ENCODE results near the gene TFF2. TPM values are rescaled to one million over a fixed set of nuclear protein-coding genes. Genes with fewer than 3 reads are reported as not detected.

TFF2 gene
- total RNA-seq, 2 donors from 2014 or later, result not detected

DNA sequence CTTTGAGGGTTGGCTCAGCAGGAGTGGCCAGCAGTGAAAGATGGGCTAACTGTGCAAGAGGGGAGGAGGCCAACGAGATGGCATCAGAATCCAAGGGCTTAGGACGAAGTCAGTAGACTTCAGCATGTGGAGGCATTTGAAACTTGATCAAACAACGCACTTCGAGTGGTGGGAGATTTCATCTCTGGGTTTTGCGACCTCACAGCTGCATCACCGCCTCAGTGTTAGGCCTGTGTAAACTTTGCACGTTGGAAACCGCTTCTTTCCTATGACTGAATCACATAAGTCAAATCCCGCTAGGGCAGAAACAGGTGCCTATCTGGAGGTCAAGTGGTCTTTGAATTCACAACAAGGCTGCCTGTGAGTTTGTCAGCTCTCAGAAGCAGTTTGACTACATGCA is 53.4 kb downstream of the TFF2 start:
- Mint-ChIP-seq H3K27me3 (ENCODE audit: low read depth) (no peaks in the 10 kb centered on the region), H3K4me1 (ENCODE audit: low read depth) (peaks cover 11% of the 10 kb centered on the region), H3K9me3 (no peaks in the 10 kb centered on the region), H3K27ac (no peak overlapping the region), H3K4me3 (no peak overlapping the region), H3K36me3 (ENCODE audit: insufficient read depth in 2 of 2) (peaks cover 0 to 7% of the 10 kb centered on the region in 2 donors)
- no peak for DNase-seq
- no peak for ATAC-seq (replicated peaks in 1 of 2)

DNA sequence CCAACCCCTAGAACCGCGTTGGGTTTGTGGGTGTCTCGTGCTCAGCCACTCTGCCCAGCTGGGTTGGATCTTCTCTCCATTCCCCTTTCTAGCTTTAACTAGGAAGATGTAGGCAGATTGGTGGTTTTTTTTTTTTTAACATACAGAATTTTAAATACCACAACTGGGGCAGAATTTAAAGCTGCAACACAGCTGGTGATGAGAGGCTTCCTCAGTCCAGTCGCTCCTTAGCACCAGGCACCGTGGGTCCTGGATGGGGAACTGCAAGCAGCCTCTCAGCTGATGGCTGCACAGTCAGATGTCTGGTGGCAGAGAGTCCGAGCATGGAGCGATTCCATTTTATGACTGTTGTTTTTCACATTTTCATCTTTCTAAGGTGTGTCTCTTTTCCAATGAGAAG is 54.3 kb downstream of the TFF2 start:
- DNase-seq (no peak), ATAC-seq (replicated peaks in 1 of 2) (no peak)
- H3K4me3 Mint-ChIP-seq, result no peak overlapping the region
- peaks cover 11% of the 10 kb centered on the region for H3K4me1 Mint-ChIP-seq (ENCODE audit: low read depth)
- no peak overlapping the region for H3K27ac Mint-ChIP-seq
- H3K27me3 Mint-ChIP-seq (ENCODE audit: low read depth), result no peaks in the 10 kb centered on the region
- no peaks in the 10 kb centered on the region for H3K9me3 Mint-ChIP-seq
- H3K36me3 Mint-ChIP-seq (ENCODE audit: insufficient read depth in 2 of 2), result peaks cover 0 to 7% of the 10 kb centered on the region in 2 donors

Other genes with a start within 250 kb of the TFF2 start
- 10 to 100 TPM; 53.1 to 55.5 TPM for gene ABCG1, start 131.9 kb downstream of the TFF2 start, total RNA-seq
- gene TFF3, start 35.6 kb downstream of the TFF2 start, total RNA-seq, result not detected
- 1 to 10 TPM in 1 of 2 donors, under 1 TPM in 1; 0.97 to 1.7 TPM for gene TFF1, start 15.5 kb upstream of the TFF2 start, total RNA-seq
- 10 to 100 TPM; 57.1 to 91.9 TPM for gene TMPRSS3, start 45.1 kb upstream of the TFF2 start, total RNA-seq
- 10 to 100 TPM; 54.5 to 57.4 TPM for gene UBASH3A, start 52.9 kb upstream of the TFF2 start, total RNA-seq
- under 1 TPM; 0.19 to 0.36 TPM for gene RSPH1, start 145.2 kb upstream of the TFF2 start, total RNA-seq
- 10 to 100 TPM; 27.5 to 37.6 TPM for gene SLC37A1, start 162.9 kb upstream of the TFF2 start, total RNA-seq